ENCODE data around the gene POLR3E.

DNA sequence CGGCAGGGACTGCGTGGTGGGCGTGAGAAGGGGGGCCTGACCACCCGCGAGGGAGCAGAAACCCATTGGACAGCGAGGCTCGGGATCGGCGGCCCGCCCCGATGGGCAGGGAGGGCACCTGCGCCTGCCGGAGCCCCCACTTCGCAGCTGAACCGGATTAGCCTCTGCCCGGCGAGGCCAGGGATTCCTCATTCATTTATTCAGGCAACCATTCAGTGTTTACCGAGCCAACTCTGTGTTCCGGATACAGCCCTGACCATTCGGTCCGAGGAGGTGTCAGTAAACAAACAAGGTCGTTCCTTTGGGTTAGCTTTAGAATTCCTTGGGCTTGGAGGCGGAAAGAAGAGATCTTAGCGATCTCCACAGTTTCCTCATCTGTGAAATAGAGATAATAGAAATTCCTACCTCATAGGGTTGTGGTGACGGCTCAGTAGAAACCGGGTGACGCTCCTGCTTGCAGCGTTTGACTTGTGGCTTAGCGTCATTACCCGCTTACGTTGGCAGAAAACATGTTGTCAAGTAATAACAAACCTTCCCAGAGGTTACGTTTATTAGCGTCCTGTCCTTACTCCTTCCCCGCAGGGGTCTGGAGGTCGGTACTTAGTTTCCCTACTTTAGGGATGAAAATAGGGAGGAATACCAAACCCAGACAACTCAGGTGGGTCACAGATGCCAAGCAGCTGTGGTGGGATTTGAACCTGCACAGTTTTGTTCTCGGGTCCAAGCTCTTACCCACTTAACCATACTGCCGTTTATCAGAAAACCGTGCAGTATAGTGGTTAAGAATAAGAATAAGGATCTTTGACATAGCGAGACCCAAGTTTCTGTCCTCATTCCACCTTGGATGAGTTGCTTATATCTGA lies 893 bp downstream of the POLR3E start:
- TF ChIP-seq, protein P1, sequence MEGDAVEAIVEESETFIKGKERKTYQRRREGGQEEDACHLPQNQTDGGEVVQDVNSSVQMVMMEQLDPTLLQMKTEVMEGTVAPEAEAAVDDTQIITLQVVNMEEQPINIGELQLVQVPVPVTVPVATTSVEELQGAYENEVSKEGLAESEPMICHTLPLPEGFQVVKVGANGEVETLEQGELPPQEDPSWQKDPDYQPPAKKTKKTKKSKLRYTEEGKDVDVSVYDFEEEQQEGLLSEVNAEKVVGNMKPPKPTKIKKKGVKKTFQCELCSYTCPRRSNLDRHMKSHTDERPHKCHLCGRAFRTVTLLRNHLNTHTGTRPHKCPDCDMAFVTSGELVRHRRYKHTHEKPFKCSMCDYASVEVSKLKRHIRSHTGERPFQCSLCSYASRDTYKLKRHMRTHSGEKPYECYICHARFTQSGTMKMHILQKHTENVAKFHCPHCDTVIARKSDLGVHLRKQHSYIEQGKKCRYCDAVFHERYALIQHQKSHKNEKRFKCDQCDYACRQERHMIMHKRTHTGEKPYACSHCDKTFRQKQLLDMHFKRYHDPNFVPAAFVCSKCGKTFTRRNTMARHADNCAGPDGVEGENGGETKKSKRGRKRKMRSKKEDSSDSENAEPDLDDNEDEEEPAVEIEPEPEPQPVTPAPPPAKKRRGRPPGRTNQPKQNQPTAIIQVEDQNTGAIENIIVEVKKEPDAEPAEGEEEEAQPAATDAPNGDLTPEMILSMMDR (IDR thresholded peaks at IDR 0.05; ENCODE audit: poor library complexity), result no peak
- TF ChIP-seq EZH2 (IDR thresholded peaks at IDR 0.05; ENCODE audit: borderline replicate concordance) (no peak), EZH2phosphoT487 (IDR thresholded peaks at IDR 0.05; ENCODE audit: low read depth, severe bottlenecking, unreplicated experiment) (no peak)
